CD14-positive monocyte (primary cell): ENCODE results near the gene GPAT3. TPM values are rescaled to one million over a fixed set of nuclear protein-coding genes. Genes with fewer than 3 reads are reported as not detected.

Experiments
- DNase-seq, 3 donors: peaks; one replicate each; pipeline ENCODE4 v3.0.0-alpha.2; 2011 to 2022
- H2AFZ ChIP-seq: 2 replicates; pipeline ENCODE4 v1.6.0; 2012; ENCODE audit warnings: mild to moderate bottlenecking, low read depth, low read length, inconsistent platforms; ENCODE audit not compliant: insufficient read depth, poor library complexity, severe bottlenecking
- H3K27ac ChIP-seq, 2 donors: 1 replicate in 1 of 2; 2 replicates in 1 of 2; pipeline ENCODE4 v1.5.1; 2012 to 2013; ENCODE audit warnings: low read length in 2 of 2, control low read depth in 1 of 2, inconsistent platforms in 1 of 2, low read depth in 1 of 2, mild to moderate bottlenecking in 1 of 2
- H3K27me3 ChIP-seq, 2 donors: one replicate each; pipeline versions ENCODE4 v1.6.0 to v1.6.1; 2011 to 2013; ENCODE audit warnings: low read length in 2 of 2; ENCODE audit not compliant: control insufficient read depth in 2 of 2, insufficient read depth in 2 of 2
- H3K36me3 ChIP-seq, 2 donors: replicated peaks in 1 of 2; 1 replicate in 1 of 2; 2 replicates in 1 of 2; pipeline versions ENCODE4 v1.5.1 to v1.6.1; 2012 to 2013; ENCODE audit warnings: low read length in 2 of 2, control low read depth in 1 of 2, inconsistent platforms in 1 of 2, mild to moderate bottlenecking in 1 of 2; ENCODE audit not compliant: insufficient read depth in 2 of 2, control insufficient read depth in 1 of 2
- H3K4me1 ChIP-seq, 2 donors: 1 replicate in 1 of 2; 2 replicates in 1 of 2; pipeline versions ENCODE4 v1.5.1 to v1.6.1; 2012 to 2013; ENCODE audit warnings: low read length in 2 of 2, control low read depth in 1 of 2, inconsistent platforms in 1 of 2, mild to moderate bottlenecking in 1 of 2, moderate library complexity in 1 of 2; ENCODE audit not compliant: insufficient read depth in 2 of 2, control insufficient read depth in 1 of 2
- H3K4me2 ChIP-seq: replicated peaks from 2 replicates; pipeline ENCODE3; 2012; ENCODE audit warnings: low read length, moderate library complexity, mild to moderate bottlenecking; ENCODE audit not compliant: poor library complexity, severe bottlenecking; ENCODE audit errors: extremely low read depth
- H3K4me3 ChIP-seq, 3 experiments: fragments of 200-600 bp in 1 of 3; sonication (generic) in 1 of 3; replicated peaks in 1 of 3; 1 replicate in 2 of 3; 2 replicates in 1 of 3; pipeline ENCODE4 v1.5.1; 2011 to 2013; ENCODE audit warnings: low read length in 3 of 3, mild to moderate bottlenecking in 3 of 3, control low read depth in 2 of 3, low read depth in 2 of 3, inconsistent platforms in 1 of 3, moderate library complexity in 1 of 3
- H3K79me2 ChIP-seq: 2 replicates; pipeline ENCODE4 v1.6.0; 2012; ENCODE audit warnings: mild to moderate bottlenecking, control low read depth, inconsistent platforms, low read length, moderate library complexity; ENCODE audit not compliant: insufficient read depth
- H3K9ac ChIP-seq: 2 replicates; pipeline ENCODE4 v1.6.0; 2017; ENCODE audit warnings: low read length, mild to moderate bottlenecking; ENCODE audit not compliant: insufficient read depth, poor library complexity, severe bottlenecking
- H3K9me3 ChIP-seq, 2 donors: replicated peaks in 1 of 2; 1 replicate in 1 of 2; 2 replicates in 1 of 2; pipeline versions ENCODE4 v1.5.1 to v1.6.1; 2012 to 2013; ENCODE audit warnings: low read length in 2 of 2, control low read depth in 1 of 2; ENCODE audit not compliant: control insufficient read depth in 1 of 2, insufficient read depth in 1 of 2
- H4K20me1 ChIP-seq: 2 replicates; pipeline ENCODE4 v1.6.0; 2012; ENCODE audit warnings: mild to moderate bottlenecking, low read length, control low read depth, moderate library complexity; ENCODE audit not compliant: insufficient read depth
- H3K27ac Mint-ChIP-seq, 7 donors: one replicate each; pipeline ENCODE4 v1.8.0; 2020; ENCODE audit warnings: mild to moderate bottlenecking in 7 of 7, mixed read lengths in 7 of 7, moderate library complexity in 6 of 7, inconsistent platforms in 2 of 7
- H3K27me3 Mint-ChIP-seq, 3 donors: one replicate each; pipeline ENCODE4 v1.8.0; 2021 to 2022; ENCODE audit warnings: low read depth in 3 of 3, mild to moderate bottlenecking in 3 of 3, mixed read lengths in 3 of 3, moderate library complexity in 3 of 3, inconsistent platforms in 1 of 3
- H3K36me3 Mint-ChIP-seq, 2 donors: one replicate each; pipeline ENCODE4 v1.8.0; 2020; ENCODE audit warnings: mixed read lengths in 2 of 2, inconsistent platforms in 1 of 2, mild to moderate bottlenecking in 1 of 2
- H3K4me1 Mint-ChIP-seq: one replicate; pipeline ENCODE4 v1.8.0; 2020; ENCODE audit warnings: mild to moderate bottlenecking, mixed read lengths
- H3K4me3 Mint-ChIP-seq, 2 donors: one replicate each; pipeline ENCODE4 v1.8.0; 2020; ENCODE audit warnings: mild to moderate bottlenecking in 2 of 2, mixed read lengths in 2 of 2, moderate library complexity in 1 of 2
- H3K9me3 Mint-ChIP-seq, 7 donors: one replicate each; pipeline ENCODE4 v1.8.0; 2020 to 2022; ENCODE audit warnings: mixed read lengths in 7 of 7, mild to moderate bottlenecking in 6 of 7, moderate library complexity in 6 of 7, inconsistent platforms in 2 of 7
- WGBS: methylation state at CpG from one replicate; pipeline ENCODE4 v1.1.5; 2013; ENCODE audit warnings: missing lambda C conversion rate; ENCODE audit not compliant: insufficient coverage; 5-methylcytosine and 5-hydroxymethylcytosine counted together
- intact Hi-C, 2 donors: fragments of 100-400 bp; cut with micrococcal nuclease; formaldehyde crosslinking; loops; one replicate each; pipeline versions ENCODE4 v1.15.0 to v1.15.1; 2023
- polyA plus RNA-seq, 3 donors: library from polyadenylated mRNA; depleted of rRNA in 1 of 3; unstranded in 2 of 3; stranded (reverse) in 1 of 3; fragments of 300-500 nt in 2 of 3; fragments of >200 nt in 1 of 3; fragmentation: Illumina TruSeq in 2 of 3; gene quantifications; 1 replicate in 2 of 3; 2 replicates in 1 of 3; pipeline ENCODE4 v1.2.3, GENCODE V29; 2012 to 2021
- TF ChIP-seq, protein P1 (sequence below): fragments of 200-600 bp; IDR thresholded peaks from one replicate; pipeline ENCODE4 v1.8.0; 2022; ENCODE audit warnings: antibody characterized with exemption, mild to moderate bottlenecking

The GPAT3 gene
- polyA plus RNA-seq, 3 donors, result 20.9 to 46.2 (median 44.2) TPM

DNA sequence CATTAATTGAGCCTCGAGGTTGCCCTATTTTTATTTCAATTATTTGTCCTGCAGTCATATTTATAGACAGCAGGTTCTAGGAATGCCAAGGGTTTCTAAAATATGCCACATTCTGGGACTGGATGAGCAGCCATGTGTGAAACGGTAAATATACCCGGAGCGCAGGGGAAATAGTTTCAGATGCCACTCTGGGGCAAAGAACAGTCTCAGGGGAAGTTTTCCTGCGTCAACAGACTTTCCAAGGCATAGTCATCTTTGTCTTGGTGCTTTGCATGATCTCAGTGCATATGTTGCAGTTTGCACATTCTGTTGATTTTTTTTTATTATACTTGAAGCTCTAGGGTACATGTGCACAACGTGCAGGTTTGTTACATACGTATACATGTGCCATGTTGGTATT, 71.0 kb downstream of the GPAT3 start:
- TF ChIP-seq, protein P1, sequence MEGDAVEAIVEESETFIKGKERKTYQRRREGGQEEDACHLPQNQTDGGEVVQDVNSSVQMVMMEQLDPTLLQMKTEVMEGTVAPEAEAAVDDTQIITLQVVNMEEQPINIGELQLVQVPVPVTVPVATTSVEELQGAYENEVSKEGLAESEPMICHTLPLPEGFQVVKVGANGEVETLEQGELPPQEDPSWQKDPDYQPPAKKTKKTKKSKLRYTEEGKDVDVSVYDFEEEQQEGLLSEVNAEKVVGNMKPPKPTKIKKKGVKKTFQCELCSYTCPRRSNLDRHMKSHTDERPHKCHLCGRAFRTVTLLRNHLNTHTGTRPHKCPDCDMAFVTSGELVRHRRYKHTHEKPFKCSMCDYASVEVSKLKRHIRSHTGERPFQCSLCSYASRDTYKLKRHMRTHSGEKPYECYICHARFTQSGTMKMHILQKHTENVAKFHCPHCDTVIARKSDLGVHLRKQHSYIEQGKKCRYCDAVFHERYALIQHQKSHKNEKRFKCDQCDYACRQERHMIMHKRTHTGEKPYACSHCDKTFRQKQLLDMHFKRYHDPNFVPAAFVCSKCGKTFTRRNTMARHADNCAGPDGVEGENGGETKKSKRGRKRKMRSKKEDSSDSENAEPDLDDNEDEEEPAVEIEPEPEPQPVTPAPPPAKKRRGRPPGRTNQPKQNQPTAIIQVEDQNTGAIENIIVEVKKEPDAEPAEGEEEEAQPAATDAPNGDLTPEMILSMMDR, result no peak
- Histone ChIP-seq H3K4me1 (peaks cover 15 to 27% of the 10 kb centered on the region in 2 donors), H3K79me2 (no peaks in the 10 kb centered on the region), H4K20me1 (no peaks in the 10 kb centered on the region), H2AFZ (no peak overlapping the region), H3K9ac (no peak overlapping the region), H3K36me3 (peaks cover 0 to 23% of the 10 kb centered on the region in 2 donors), H3K9me3 (peaks cover 0 to 6% of the 10 kb centered on the region in 2 donors), H3K27me3 (no peaks in the 10 kb centered on the region), H3K27ac (no peak overlapping the region), H3K4me3 (no peak overlapping the region), H3K4me2 (no peak overlapping the region)
- H3K4me3 Mint-ChIP-seq, result no peak overlapping the region
- intact Hi-C loops, result no loop called here
- peaks cover 29% of the 10 kb centered on the region for H3K4me1 Mint-ChIP-seq
- peaks cover 10 to 17% (median 15%) of the 10 kb centered on the region in 7 donors for H3K9me3 Mint-ChIP-seq
- H3K27ac Mint-ChIP-seq, result no peak overlapping the region
- WGBS, result 66% methylated on average over 6 of the region's 7 CpGs
- peaks cover 0 to 4% (median 2%) of the 10 kb centered on the region in 3 donors for H3K27me3 Mint-ChIP-seq
- peaks cover 26 to 35% of the 10 kb centered on the region in 2 donors for H3K36me3 Mint-ChIP-seq
- DNase-seq, result no peak

DNA sequence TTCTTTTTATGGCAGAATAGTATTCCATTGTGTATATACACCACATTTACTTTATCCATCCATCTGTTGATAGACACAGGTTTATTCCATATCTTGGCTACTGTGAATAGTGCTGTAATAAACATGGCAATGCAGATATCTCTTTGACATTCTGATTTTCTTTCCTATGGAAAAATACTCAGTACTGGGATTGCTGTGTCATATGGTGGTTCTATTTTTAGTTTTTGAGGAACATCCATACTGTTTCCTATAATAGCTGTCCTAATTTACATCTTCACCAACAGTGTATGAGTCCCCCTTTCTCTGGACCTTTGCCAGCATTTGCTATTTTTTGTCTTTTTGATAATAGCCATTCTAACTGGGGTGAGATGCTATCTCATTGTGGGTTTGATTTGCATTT, 73.5 kb downstream of the GPAT3 start:
- no peaks in the 10 kb centered on the region for H3K27me3 ChIP-seq
- H4K20me1 ChIP-seq, result no peaks in the 10 kb centered on the region
- Mint-ChIP-seq H3K9me3 (peaks cover 24 to 39% (median 37%) of the 10 kb centered on the region in 7 donors), H3K36me3 (peaks cover 23 to 33% of the 10 kb centered on the region in 2 donors), H3K4me3 (no peak overlapping the region), H3K4me1 (peaks cover 15% of the 10 kb centered on the region), H3K27me3 (peaks cover 0 to 4% (median 2%) of the 10 kb centered on the region in 3 donors), H3K27ac (no peak overlapping the region)
- H3K9me3 ChIP-seq, result peaks cover 9 to 31% of the 10 kb centered on the region in 2 donors
- H3K4me3 ChIP-seq, result no peak overlapping the region
- intact Hi-C loops, result no loop called here
- no peak overlapping the region for H3K9ac ChIP-seq
- TF ChIP-seq, protein P1, result no peak
- no peak overlapping the region for H2AFZ ChIP-seq
- no peaks in the 10 kb centered on the region for H3K79me2 ChIP-seq
- H3K4me1 ChIP-seq, result peaks cover 10 to 15% of the 10 kb centered on the region in 2 donors
- no peak overlapping the region for H3K4me2 ChIP-seq
- H3K36me3 ChIP-seq, result peaks cover 0 to 16% of the 10 kb centered on the region in 2 donors
- no peak overlapping the region for H3K27ac ChIP-seq
- DNase-seq, result no peak
